ENCODE data around the gene MTOR. TPM values are rescaled to one million over a fixed set of nuclear protein-coding genes. Genes with fewer than 3 reads are reported as not detected.

Gene MTOR
- total and polyA plus RNA-seq, 10 of the 15 experiments (the other 5 are each of a cell fraction or from before 2014, with no cell fraction given) = 6.6 to 41.8 (median 29.8) TPM

GRCh38 chr1:11059968-11060830 lies 202.2 kb downstream of the MTOR start, which contains the start of gene SRM:
Gene SRM, minus strand, starts transcription at chr1:11060018. Its CDS starts 75 bp downstream, at chr1:11059943.
- ATAC-seq (peak; percentile 94), DNase-seq (ENCODE audit: low read depth, low spot score) (peak; percentile 40), FAIRE-seq (peak; percentile 72)
- H3K4me3 ChIP-seq = peak within 1 kb of the TSS; percentile 95
- in situ Hi-C loops (cut with MboI) = no loop called here
- peaks cover 26% of the 10 kb centered on the region for H3K4me1 ChIP-seq (ENCODE audit: control insufficient read depth, insufficient read depth, low read length)
- under 1% methylated on average over 70 of the region's 83 CpGs for WGBS (ENCODE audit: insufficient coverage, insufficient replicate concordance, low lambda C conversion rate, missing lambda C conversion rate)
- RAD21 ChIA-PET (ENCODE audit: unreplicated experiment) = interaction anchor here (0.6 to 1.6 kb wide), 3 partner anchors 23 to 205 kb away, joined by 3 to 11 read pairs (median 3); no protein-coding TSS in a partner anchor
- peaks cover 35% of the 10 kb centered on the region for H3K79me2 ChIP-seq (ENCODE audit: control insufficient read depth, insufficient read depth, low read length)
- intact Hi-C loops (cut with micrococcal nuclease; ENCODE audit: unreplicated experiment) = loop anchor here (1.0 kb wide), 1 partner anchor 39 kb away; the partner anchor contains the start of gene EXOSC10
- SMC1A ChIA-PET (ENCODE audit: uncharacterized antibody, unreplicated experiment) = interaction anchor here (0.7 to 3.8 kb wide), 5 partner anchors 13 to 181 kb away, joined by 3 to 25 read pairs (median 3); partner anchors contain the start of gene TARDBP
- H3K9ac ChIP-seq (ENCODE audit: control insufficient read depth, insufficient read depth, low read length) = peak within 1 kb of the TSS; percentile 79
- CTCF ChIA-PET = interaction anchor here (1.1 to 5.1 kb wide), 4 partner anchors 11 to 182 kb away, joined by 3 to 36 read pairs (median 8); no protein-coding TSS in a partner anchor
- peak within 1 kb of the TSS; percentile 89 for H3K4me2 ChIP-seq (ENCODE audit: control insufficient read depth, insufficient read depth)
- POLR2A ChIA-PET = interaction anchor here (1.0 to 1.4 kb wide), 4 partner anchors 11 to 39 kb away, joined by 3 to 4 read pairs (median 3); no protein-coding TSS in a partner anchor
- H3K27ac ChIP-seq (ENCODE audit: control insufficient read depth, insufficient read depth) = peak within 1 kb of the TSS; percentile 85
- TSS peak; percentile 96 for BruUV-seq (replicated peaks)
- H4K20me1 ChIP-seq (ENCODE audit: control insufficient read depth, insufficient read depth) = no peaks in the 10 kb centered on the region
- peaks cover 8 to 9% of the 10 kb centered on the region in 2 experiments for H3K36me3 ChIP-seq (ENCODE audit: control insufficient read depth in 2 of 2, insufficient read depth in 2 of 2, low read length in 1 of 2)
- no peaks in the 10 kb centered on the region for H3K27me3 ChIP-seq (replicated peaks in 1 of 2; ENCODE audit: control insufficient read depth in 2 of 2, insufficient read depth in 2 of 2, low read length in 1 of 2)
- H3K9me3 ChIP-seq (replicated peaks; ENCODE audit: control insufficient read depth, insufficient read depth, low read length) = no peaks in the 10 kb centered on the region; the same call in 2 of the 3 replicates
- H2AFZ ChIP-seq (ENCODE audit: control insufficient read depth, low read depth, low read length) = peak within 1 kb of the TSS; percentile 81
- TF ChIP-seq HDGF (IDR thresholded peaks at IDR 0.05) (no peak), TBL1XR1 (IDR thresholded peaks at IDR 0.05; ENCODE audit: low read depth, low read length) (no peak), SUZ12 (IDR thresholded peaks at IDR 0.05; ENCODE audit: unreplicated experiment) (no peak), PAX5 (IDR thresholded peaks at IDR 0.05; ENCODE audit: borderline replicate concordance, low read depth, low read length) (no peak), ZSCAN29 (IDR thresholded peaks at IDR 0.05) (no peak), RCOR1 (conservative IDR thresholded peaks at IDR 0.05; ENCODE audit: low read depth, low read length) (no peak), IRF5 (IDR thresholded peaks at IDR 0.05; ENCODE audit: borderline replicate concordance) (no peak), MYC (IDR thresholded peaks at IDR 0.05; ENCODE audit: insufficient read depth, insufficient read length, insufficient replicate concordance, low read length, severe bottlenecking) (peak; percentile 91), ATF2 (IDR thresholded peaks at IDR 0.05; ENCODE audit: low read length) (no peak), MYB (IDR thresholded peaks at IDR 0.05; ENCODE audit: borderline replicate concordance, low read depth, low read length) (no peak), BHLHE40 (IDR thresholded peaks at IDR 0.05; ENCODE audit: borderline replicate concordance in 1 of 2, low read depth in 2 of 2, low read length in 1 of 2) (peak in 1 of 2 experiments; percentile 51; a peak in 2 of 4 replicates)
- TF ChIP-seq, protein P1, sequence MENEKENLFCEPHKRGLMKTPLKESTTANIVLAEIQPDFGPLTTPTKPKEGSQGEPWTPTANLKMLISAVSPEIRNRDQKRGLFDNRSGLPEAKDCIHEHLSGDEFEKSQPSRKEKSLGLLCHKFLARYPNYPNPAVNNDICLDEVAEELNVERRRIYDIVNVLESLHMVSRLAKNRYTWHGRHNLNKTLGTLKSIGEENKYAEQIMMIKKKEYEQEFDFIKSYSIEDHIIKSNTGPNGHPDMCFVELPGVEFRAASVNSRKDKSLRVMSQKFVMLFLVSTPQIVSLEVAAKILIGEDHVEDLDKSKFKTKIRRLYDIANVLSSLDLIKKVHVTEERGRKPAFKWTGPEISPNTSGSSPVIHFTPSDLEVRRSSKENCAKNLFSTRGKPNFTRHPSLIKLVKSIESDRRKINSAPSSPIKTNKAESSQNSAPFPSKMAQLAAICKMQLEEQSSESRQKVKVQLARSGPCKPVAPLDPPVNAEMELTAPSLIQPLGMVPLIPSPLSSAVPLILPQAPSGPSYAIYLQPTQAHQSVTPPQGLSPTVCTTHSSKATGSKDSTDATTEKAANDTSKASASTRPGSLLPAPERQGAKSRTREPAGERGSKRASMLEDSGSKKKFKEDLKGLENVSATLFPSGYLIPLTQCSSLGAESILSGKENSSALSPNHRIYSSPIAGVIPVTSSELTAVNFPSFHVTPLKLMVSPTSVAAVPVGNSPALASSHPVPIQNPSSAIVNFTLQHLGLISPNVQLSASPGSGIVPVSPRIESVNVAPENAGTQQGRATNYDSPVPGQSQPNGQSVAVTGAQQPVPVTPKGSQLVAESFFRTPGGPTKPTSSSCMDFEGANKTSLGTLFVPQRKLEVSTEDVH (IDR thresholded peaks at IDR 0.05; ENCODE audit: low read depth, partially characterized antibody) = no peak
- TF ChIP-seq, protein P2, sequence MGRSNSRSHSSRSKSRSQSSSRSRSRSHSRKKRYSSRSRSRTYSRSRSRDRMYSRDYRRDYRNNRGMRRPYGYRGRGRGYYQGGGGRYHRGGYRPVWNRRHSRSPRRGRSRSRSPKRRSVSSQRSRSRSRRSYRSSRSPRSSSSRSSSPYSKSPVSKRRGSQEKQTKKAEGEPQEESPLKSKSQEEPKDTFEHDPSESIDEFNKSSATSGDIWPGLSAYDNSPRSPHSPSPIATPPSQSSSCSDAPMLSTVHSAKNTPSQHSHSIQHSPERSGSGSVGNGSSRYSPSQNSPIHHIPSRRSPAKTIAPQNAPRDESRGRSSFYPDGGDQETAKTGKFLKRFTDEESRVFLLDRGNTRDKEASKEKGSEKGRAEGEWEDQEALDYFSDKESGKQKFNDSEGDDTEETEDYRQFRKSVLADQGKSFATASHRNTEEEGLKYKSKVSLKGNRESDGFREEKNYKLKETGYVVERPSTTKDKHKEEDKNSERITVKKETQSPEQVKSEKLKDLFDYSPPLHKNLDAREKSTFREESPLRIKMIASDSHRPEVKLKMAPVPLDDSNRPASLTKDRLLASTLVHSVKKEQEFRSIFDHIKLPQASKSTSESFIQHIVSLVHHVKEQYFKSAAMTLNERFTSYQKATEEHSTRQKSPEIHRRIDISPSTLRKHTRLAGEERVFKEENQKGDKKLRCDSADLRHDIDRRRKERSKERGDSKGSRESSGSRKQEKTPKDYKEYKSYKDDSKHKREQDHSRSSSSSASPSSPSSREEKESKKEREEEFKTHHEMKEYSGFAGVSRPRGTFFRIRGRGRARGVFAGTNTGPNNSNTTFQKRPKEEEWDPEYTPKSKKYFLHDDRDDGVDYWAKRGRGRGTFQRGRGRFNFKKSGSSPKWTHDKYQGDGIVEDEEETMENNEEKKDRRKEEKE (IDR thresholded peaks at IDR 0.05) = no peak
